HG02571 (cell line): Measurements from ENCODE around the gene ESRP2.

ENCODE experiments used
- ATAC-seq: cut with Tn5 transposase; IDR thresholded peaks from one replicate; pipeline ENCODE4 v1.9.1; 2021; ENCODE audit warnings: mild to moderate bottlenecking, moderate library complexity; ENCODE audit not compliant: unreplicated experiment

ESRP2 gene

GRCh38 chr16:68235887-68236136, at the start of gene ESRP2:
ESRP2 (minus strand) TSS chr16:68236127; CDS start chr16:68236045, 82 bp downstream.
- no peak for ATAC-seq

DNA sequence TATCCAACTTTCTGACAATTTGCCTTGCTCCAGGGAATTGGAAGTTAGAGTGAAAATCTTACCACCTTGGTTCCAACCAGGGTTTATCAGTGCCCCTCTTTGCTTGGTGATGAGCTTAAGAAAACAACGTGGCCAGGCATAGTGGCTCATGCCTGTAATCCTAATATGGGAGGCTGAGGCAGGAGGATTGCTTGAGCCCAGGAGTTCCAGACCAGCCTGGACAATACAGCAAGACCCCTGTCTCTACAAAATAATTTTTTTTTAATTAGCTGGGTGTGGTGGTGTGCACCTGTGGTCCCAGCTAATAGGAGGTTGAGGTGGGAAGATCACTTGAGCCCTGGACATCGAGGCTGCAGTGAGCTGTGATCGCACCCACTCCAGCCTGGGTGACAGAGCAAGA, 49.8 kb upstream of the ESRP2 start:
- ATAC-seq, result no peak

DNA sequence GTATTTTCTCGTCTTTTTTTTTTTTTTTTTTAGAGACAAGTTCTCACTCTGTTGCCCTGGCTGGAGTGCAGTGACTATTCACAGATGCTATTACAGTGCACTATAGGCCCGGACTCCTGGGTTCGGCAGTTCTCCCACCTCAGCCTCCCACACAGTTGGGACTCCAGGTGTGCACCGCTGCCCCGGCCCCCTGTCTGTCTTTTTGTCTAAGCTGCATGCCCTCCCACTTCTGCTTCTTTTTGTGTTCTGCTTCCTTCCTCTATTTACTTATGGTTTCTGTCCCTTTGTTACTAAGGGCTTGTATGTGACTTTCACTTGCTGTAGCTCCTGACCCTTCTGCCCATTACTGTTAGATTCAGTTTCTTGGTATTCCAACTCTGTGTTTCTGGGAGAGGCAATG, 48.9 kb upstream of the ESRP2 start:
- ATAC-seq, result peak; percentile 59

- no peak for ATAC-seq
These were observed 48.1 kb upstream of the ESRP2 start for GRCh38 chr16:68283801-68284598.

DNA sequence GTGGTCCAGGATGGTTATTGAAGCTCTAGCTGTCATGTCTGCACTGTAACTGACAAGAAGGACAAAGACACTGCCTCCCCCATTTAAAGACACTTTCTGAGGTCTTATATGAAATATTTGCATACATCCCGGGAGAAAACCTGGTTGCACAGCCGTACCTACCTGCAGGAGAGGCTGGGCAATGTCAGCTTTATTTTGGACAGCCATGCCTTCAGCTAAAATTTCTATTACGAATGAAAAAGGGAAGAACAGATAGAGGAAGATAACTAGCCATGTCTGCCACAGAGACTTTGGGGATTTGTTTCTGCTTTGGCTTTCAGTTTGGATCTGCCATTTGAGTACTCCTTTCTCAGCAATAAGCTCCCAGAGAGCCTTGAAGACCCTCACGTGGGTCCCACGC, 47.4 kb upstream of the ESRP2 start:
- ATAC-seq, result no peak

GRCh38 chr16:68282064-68282452, 46.1 kb upstream of the ESRP2 start:
- ATAC-seq, result no peak

GRCh38 chr16:68281368-68282063, 45.6 kb upstream of the ESRP2 start:
- ATAC-seq, result no peak

DNA sequence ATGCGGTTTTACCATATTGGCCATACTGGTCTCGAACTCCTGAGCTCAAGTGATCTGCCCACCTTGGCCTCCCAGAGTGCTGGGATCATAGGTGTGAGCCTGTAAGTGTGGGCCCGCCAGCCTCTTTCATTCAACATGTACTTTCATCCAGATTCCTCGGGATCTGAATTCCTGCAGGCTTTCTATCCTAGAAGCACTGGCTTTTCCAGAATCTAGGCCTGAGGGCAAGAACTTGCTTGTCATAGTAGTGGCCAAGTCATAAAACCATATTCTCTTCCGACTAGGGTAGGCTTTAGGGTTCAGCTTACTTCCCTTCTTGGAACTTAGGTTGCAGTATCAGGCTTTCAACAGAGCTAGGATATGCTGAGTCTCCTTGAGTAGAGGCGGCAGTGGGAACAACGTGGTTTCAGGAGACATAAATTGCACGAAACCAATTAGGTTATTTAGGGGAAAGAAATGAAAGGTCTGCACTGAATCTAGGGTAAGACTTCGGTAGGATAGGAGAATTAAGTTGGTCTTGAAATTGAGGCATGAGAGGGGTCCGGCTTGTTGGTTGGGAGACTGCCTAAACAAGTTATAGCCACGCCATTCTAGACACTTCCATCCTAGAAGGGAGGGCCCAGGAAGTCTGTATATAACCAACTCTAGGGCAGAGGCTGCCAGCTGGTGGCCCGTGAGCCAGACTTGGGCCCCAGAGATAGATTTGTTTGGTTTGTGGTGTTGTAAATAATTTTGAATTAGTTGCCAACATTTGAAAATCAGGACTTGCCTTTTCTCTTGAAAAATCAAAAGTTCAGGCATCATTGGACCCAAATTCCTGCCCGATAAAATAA, 44.0 kb upstream of the ESRP2 start:
- ATAC-seq, result no peak

DNA sequence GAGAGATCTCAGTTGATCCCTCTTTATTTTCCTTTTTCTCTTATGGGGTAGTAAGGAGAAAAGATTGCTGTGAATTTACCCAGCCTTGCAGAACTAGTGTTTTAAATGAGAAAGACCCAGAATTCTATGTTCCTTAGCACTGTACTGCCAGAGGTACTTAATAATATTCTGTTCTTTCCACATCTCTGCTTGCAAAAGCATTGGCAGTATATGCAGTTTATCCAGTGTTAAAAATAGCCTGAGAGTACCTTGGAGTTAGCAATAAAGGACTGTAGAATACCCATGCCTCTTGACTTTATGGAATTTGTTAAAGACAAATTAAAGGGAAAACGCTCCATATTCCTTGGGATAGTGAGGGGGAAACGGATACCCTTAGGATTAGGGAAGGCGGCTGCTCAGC, 40.3 kb upstream of the ESRP2 start:
- ATAC-seq, result no peak

- peak; percentile 55 for ATAC-seq
These were observed 39.8 kb upstream of the ESRP2 start for GRCh38 chr16:68275611-68276191.

DNA sequence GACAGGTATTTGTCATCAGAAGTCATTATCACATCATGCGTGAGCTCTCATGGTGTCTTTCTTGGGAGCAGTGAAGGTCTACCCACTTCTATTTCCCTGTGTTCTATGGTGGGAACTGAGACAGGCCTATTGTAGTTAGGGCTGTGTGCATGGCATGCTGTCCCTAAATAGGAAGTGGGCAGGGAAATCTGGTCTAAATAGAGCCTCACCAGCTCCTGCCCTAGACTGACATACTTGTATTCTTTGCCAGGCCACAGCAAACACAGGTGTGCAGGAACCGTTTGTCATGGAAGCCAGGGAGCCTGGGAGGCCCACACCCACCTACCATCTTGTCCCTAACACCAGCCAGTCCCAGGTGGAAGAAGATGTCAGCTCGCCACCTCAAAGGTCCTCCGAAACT, 38.5 kb upstream of the ESRP2 start:
- no peak for ATAC-seq

- no peak for ATAC-seq
These were observed 38.0 kb upstream of the ESRP2 start for GRCh38 chr16:68273896-68274295.

GRCh38 chr16:68273459-68273858, 37.5 kb upstream of the ESRP2 start:
- ATAC-seq, result no peak

DNA sequence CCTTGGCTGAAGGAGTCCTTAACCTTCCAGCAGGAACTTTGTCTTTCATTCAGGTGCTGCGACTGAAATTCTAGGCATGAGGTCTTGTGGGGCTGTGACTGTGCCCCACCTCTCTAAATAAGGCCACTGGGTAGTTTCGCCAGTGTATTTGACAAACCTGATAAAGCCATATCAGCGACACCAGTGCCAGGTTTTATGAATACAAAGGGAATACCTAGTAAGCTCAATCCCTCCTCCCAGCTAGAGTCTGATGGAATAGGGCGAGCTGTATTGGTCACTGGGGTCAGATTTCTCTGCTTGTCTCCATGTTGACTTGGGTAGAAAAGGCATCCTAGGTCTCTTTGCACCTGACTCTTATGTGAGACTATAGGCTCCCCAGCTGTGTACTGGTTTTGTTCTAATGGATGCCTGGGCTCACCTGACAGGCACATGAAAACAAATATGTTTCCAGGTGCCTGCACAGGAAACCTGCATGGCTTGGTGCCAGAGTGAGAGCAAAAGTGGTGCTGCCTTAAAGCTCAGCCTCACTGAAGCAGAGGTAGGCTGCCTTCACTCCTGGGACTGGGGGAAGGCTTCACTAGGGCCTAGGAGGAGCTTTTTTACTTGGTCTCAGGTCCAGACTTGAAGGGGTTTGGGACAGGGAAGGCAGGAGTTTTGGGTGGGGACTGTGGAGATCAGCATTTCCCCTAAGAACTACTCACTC, 36.7 kb upstream of the ESRP2 start:
- no peak for ATAC-seq

GRCh38 chr16:68270353-68270752, 34.4 kb upstream of the ESRP2 start:
- ATAC-seq, result no peak

DNA sequence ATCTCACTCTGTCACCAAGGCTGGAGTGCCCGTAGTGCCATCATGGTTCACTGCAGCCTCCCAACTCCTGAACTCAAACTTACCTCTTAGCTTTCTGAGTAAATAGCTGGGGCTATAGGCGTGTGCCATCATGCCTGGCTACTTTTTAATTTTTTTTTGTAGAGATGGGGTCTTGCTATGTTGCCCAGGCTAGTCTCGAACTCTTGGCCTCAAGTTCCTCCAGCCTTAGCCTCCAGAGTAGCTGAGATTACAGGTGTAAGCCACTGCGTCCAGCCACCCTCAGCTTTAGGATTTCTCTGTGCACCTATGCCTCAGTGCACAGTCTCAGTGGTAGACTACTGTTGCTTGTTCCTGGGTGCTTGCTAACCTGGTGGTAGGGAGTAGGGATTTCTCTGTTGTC, 33.9 kb upstream of the ESRP2 start:
- no peak for ATAC-seq

DNA sequence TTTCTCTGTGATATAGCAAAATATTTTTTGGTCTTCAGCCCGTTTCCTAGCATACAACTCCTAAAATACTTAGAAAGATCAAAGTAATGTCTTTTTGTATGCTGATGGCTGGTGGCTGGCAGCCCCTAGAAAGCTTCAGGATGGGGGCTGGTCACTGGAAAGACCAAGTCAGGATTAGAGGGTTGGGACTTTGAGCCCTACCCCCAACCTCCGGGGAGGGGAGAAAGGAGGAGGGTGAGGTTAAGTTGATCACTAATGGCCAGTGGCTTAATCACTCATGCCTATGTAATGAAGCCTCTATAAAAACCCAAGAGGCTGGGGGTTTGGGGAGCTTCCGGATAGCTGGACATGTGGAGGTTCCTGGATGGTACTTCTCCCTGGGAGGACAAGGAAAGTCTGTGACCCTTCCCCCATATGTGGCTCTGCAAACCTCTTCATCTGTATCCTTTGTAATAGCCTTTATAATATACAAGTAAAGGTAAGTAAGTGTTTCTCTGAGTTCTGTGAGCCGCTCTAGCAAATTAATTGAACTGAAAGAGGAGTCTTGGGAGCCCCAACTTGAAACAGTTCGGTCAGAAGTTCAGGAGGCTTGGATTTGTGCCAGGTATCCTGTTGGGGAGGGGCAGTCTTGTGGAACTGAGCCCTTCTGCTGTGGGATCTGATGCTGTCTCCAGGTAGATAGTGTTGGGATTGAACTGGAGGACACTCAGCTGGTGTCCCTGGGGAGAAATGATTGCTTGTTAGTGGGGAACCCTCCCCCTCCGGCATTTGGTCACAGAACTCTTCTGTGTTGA, 31.9 kb upstream of the ESRP2 start:
- ATAC-seq, result no peak

GRCh38 chr16:68265078-68265920, 29.4 kb upstream of the ESRP2 start:
- no peak for ATAC-seq
